Measurements from ENCODE around the gene MEGF10. TPM values are rescaled to one million over a fixed set of nuclear protein-coding genes. Genes with fewer than 3 reads are reported as not detected.

Gene MEGF10
- total and polyA plus RNA-seq, 9 donors = 26.4 to 46.9 (median 39.3) TPM

- Histone ChIP-seq H3K4me3 (ENCODE audit: low read length) (no peak overlapping the region), H3K27ac (ENCODE audit: low read length) (peak overlapping the region; percentile 16), H3K36me3 (ENCODE audit: control insufficient read depth, insufficient read depth, low read length) (peaks cover 19% of the 10 kb centered on the region), H3K4me1 (ENCODE audit: control insufficient read depth, insufficient read depth, low read length) (peaks cover 32% of the 10 kb centered on the region), H3K9me3 (replicated peaks; ENCODE audit: control insufficient read depth, low read depth, low read length) (no peaks in the 10 kb centered on the region), H3K27me3 (ENCODE audit: control insufficient read depth, insufficient read depth, low read length) (no peaks in the 10 kb centered on the region)
- peak; percentile 84 for DNase-seq
- whole genome bisulfite sequencing (ENCODE audit: insufficient coverage) = 40% methylated on average over 2 of the region's 2 CpGs
Measured at GRCh38 chr5:127417528-127417927, 126.9 kb downstream of the MEGF10 start.

- H3K27me3 ChIP-seq (ENCODE audit: control insufficient read depth, insufficient read depth, low read length) = no peaks in the 10 kb centered on the region
- H3K9me3 ChIP-seq (replicated peaks; ENCODE audit: control insufficient read depth, low read depth, low read length) = no peaks in the 10 kb centered on the region
- WGBS (ENCODE audit: insufficient coverage) = no CpG with 5 or more reads among the region's 1 CpG
- no peak overlapping the region for H3K4me3 ChIP-seq (ENCODE audit: low read length)
- H3K36me3 ChIP-seq (ENCODE audit: control insufficient read depth, insufficient read depth, low read length) = peaks cover 20% of the 10 kb centered on the region
- H3K4me1 ChIP-seq (ENCODE audit: control insufficient read depth, insufficient read depth, low read length) = peaks cover 32% of the 10 kb centered on the region
- no peak overlapping the region for H3K27ac ChIP-seq (ENCODE audit: low read length)
- DNase-seq = peak; percentile 37
Measured at GRCh38 chr5:127418367-127418766, 127.8 kb downstream of the MEGF10 start.

GRCh38 chr5:127418974-127419682 lies 128.5 kb downstream of the MEGF10 start:
- DNase-seq = peak; percentile 36
- 54% methylated on average over 2 of the region's 7 CpGs for WGBS (ENCODE audit: insufficient coverage)

DNA sequence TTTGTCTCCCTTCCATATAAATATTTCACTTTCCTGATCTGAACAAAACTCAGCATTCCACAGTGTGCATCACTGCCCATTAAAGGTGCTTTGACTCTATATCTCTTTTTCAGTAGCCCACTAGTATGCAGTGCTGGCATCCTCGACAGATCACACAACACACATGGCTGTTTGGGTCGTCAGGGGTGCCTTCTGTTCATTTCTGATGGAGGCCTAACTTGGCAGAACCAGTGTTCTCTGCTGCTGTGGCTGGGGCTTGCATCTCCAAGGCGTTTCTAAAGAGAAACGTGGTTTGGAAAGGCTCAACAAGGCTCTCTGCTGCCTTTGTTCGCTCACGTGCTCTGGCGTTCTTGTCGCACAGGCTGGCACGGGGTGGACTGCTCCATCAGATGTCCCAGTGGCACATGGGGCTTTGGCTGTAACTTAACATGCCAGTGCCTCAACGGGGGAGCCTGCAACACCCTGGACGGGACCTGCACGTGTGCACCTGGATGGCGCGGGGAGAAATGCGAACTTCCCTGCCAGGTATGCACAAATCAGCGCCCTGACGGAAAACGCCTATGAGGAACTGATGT lies 129.2 kb downstream of the MEGF10 start:
- no peak overlapping the region for H3K4me3 ChIP-seq (ENCODE audit: low read length)
- peaks cover 31% of the 10 kb centered on the region for H3K4me1 ChIP-seq (ENCODE audit: control insufficient read depth, insufficient read depth, low read length)
- DNase-seq = no peak
- WGBS (ENCODE audit: insufficient coverage) = 88% methylated on average over 18 of the region's 18 CpGs
- no peak overlapping the region for H3K27ac ChIP-seq (ENCODE audit: low read length)
- H3K27me3 ChIP-seq (ENCODE audit: control insufficient read depth, insufficient read depth, low read length) = no peaks in the 10 kb centered on the region
- no peaks in the 10 kb centered on the region for H3K9me3 ChIP-seq (replicated peaks; ENCODE audit: control insufficient read depth, low read depth, low read length)
- peaks cover 17% of the 10 kb centered on the region for H3K36me3 ChIP-seq (ENCODE audit: control insufficient read depth, insufficient read depth, low read length)

More at GRCh38 chr5:127418974-127419682, 128.5 kb downstream of the MEGF10 start:
- H3K27me3 ChIP-seq (ENCODE audit: control insufficient read depth, insufficient read depth, low read length) = no peaks in the 10 kb centered on the region
- H3K4me3 ChIP-seq (ENCODE audit: low read length) = no peak overlapping the region
- H3K36me3 ChIP-seq (ENCODE audit: control insufficient read depth, insufficient read depth, low read length) = peaks cover 19% of the 10 kb centered on the region
- peaks cover 32% of the 10 kb centered on the region for H3K4me1 ChIP-seq (ENCODE audit: control insufficient read depth, insufficient read depth, low read length)
- H3K27ac ChIP-seq (ENCODE audit: low read length) = no peak overlapping the region
- no peaks in the 10 kb centered on the region for H3K9me3 ChIP-seq (replicated peaks; ENCODE audit: control insufficient read depth, low read depth, low read length)

- peaks cover 18% of the 10 kb centered on the region for H3K36me3 ChIP-seq (ENCODE audit: control insufficient read depth, insufficient read depth, low read length)
- no peak for DNase-seq
- no peak overlapping the region for H3K4me3 ChIP-seq (ENCODE audit: low read length)
- no peak overlapping the region for H3K27ac ChIP-seq (ENCODE audit: low read length)
- H3K4me1 ChIP-seq (ENCODE audit: control insufficient read depth, insufficient read depth, low read length) = peaks cover 36% of the 10 kb centered on the region
- WGBS (ENCODE audit: insufficient coverage) = 56% methylated on average over 3 of the region's 3 CpGs
- H3K9me3 ChIP-seq (replicated peaks; ENCODE audit: control insufficient read depth, low read depth, low read length) = no peaks in the 10 kb centered on the region
- H3K27me3 ChIP-seq (ENCODE audit: control insufficient read depth, insufficient read depth, low read length) = no peaks in the 10 kb centered on the region
Measured at GRCh38 chr5:127420758-127421157, 130.2 kb downstream of the MEGF10 start.

- no peaks in the 10 kb centered on the region for H3K9me3 ChIP-seq (replicated peaks; ENCODE audit: control insufficient read depth, low read depth, low read length)
- no CpG with 5 or more reads among the region's 2 CpGs for WGBS (ENCODE audit: insufficient coverage)
- H3K27ac ChIP-seq (ENCODE audit: low read length) = no peak overlapping the region
- peaks cover 20% of the 10 kb centered on the region for H3K36me3 ChIP-seq (ENCODE audit: control insufficient read depth, insufficient read depth, low read length)
- DNase-seq = no peak
- H3K4me1 ChIP-seq (ENCODE audit: control insufficient read depth, insufficient read depth, low read length) = peaks cover 34% of the 10 kb centered on the region
- H3K27me3 ChIP-seq (ENCODE audit: control insufficient read depth, insufficient read depth, low read length) = no peaks in the 10 kb centered on the region
- H3K4me3 ChIP-seq (ENCODE audit: low read length) = no peak overlapping the region
Measured at GRCh38 chr5:127421471-127421870, 130.9 kb downstream of the MEGF10 start.

DNA sequence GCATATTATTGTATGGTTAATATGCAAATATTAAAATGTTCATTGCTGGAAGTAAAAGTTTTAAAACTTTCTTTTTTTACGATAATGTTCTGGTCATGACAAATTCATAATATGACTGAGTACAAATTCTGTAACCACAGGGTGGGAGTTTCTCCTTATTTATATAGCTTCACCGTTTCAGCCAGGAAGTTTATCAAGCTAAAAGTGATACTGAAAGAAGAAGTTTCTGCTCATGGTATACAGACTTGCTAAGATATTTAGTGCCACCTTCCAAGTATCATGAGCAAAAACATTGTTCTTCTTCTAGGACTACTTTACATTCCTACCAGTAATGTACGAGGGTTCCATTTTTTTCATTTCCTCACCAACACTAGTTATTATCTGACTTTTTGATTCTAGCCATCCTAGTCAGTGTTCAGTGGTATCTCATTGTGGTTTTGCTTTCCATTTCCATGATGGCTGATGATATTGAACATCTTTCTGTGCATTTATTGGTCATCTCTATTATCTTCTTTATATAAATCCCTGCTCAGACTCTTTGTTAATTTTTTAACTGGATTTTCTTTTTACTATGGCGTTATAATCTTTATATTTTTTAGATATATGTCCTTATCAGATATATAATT lies 132.7 kb downstream of the MEGF10 start:
- no peaks in the 10 kb centered on the region for H3K9me3 ChIP-seq (replicated peaks; ENCODE audit: control insufficient read depth, low read depth, low read length)
- no peaks in the 10 kb centered on the region for H3K27me3 ChIP-seq (ENCODE audit: control insufficient read depth, insufficient read depth, low read length)
- DNase-seq = no peak
- H3K4me1 ChIP-seq (ENCODE audit: control insufficient read depth, insufficient read depth, low read length) = peaks cover 31% of the 10 kb centered on the region
- no CpG with 5 or more reads among the region's 4 CpGs for WGBS (ENCODE audit: insufficient coverage)
- no peak overlapping the region for H3K27ac ChIP-seq (ENCODE audit: low read length)
- no peak overlapping the region for H3K4me3 ChIP-seq (ENCODE audit: low read length)
- peaks cover 26% of the 10 kb centered on the region for H3K36me3 ChIP-seq (ENCODE audit: control insufficient read depth, insufficient read depth, low read length)

GRCh38 chr5:127425037-127425436 lies 134.4 kb downstream of the MEGF10 start:
- no peaks in the 10 kb centered on the region for H3K27me3 ChIP-seq (ENCODE audit: control insufficient read depth, insufficient read depth, low read length)
- peak; percentile 53 for DNase-seq

DNA sequence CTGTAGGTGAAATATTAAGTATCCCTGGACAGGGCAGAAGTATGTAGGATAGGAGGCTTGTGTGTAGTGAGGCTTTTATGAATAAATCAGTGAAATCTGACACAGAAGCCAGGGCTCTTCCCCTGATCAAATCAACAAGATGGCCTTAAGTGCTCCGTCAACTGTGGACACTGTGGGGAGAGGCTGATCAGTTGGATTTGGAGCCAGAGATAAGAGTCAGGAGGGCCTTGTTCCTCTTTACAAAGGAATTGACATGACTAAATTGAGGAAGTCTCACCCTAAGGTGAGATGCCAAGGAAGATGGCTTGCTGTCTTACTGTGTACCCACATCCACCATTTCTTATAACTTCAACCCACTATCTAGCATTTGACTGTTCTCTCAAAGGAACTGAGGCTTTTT lies 135.3 kb downstream of the MEGF10 start:
- peaks cover 17% of the 10 kb centered on the region for H3K36me3 ChIP-seq (ENCODE audit: control insufficient read depth, insufficient read depth, low read length)
- H3K4me1 ChIP-seq (ENCODE audit: control insufficient read depth, insufficient read depth, low read length) = peaks cover 18% of the 10 kb centered on the region
- H3K27me3 ChIP-seq (ENCODE audit: control insufficient read depth, insufficient read depth, low read length) = no peaks in the 10 kb centered on the region
- whole genome bisulfite sequencing (ENCODE audit: insufficient coverage) = no CpG with 5 or more reads among the region's 1 CpG
- peak overlapping the region; percentile 66 for H3K27ac ChIP-seq (ENCODE audit: low read length)
- H3K9me3 ChIP-seq (replicated peaks; ENCODE audit: control insufficient read depth, low read depth, low read length) = no peaks in the 10 kb centered on the region
- no peak overlapping the region for H3K4me3 ChIP-seq (ENCODE audit: low read length)
- DNase-seq = no peak

More at GRCh38 chr5:127425037-127425436, 134.4 kb downstream of the MEGF10 start:
- peak overlapping the region; percentile 16 for H3K27ac ChIP-seq (ENCODE audit: low read length)
- 56% methylated on average over 4 of the region's 4 CpGs for WGBS (ENCODE audit: insufficient coverage)
- H3K4me3 ChIP-seq (ENCODE audit: low read length) = no peak overlapping the region
- peaks cover 21% of the 10 kb centered on the region for H3K4me1 ChIP-seq (ENCODE audit: control insufficient read depth, insufficient read depth, low read length)
- peaks cover 20% of the 10 kb centered on the region for H3K36me3 ChIP-seq (ENCODE audit: control insufficient read depth, insufficient read depth, low read length)
- no peaks in the 10 kb centered on the region for H3K9me3 ChIP-seq (replicated peaks; ENCODE audit: control insufficient read depth, low read depth, low read length)

DNA sequence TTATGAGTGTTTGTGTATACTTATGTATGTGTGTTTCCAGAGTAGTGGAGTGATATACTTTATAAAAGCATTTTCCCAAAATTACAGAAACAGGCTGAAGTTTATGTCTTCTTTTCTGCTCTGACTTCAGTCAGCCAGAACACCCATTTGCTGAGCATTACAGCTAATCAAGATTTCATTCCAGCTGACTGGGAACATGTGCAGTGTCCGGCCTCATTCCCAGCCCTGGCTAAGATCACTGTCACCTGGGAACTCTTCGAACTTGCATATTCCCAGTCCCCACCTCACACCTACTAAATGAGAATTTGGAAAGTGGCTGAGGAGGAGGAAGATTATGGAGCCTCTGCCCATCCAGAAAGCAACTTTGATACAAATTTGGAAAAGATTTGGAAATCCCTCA lies 136.1 kb downstream of the MEGF10 start:
- Histone ChIP-seq H3K27ac (ENCODE audit: low read length) (no peak overlapping the region), H3K4me3 (ENCODE audit: low read length) (no peak overlapping the region), H3K36me3 (ENCODE audit: control insufficient read depth, insufficient read depth, low read length) (peaks cover 17% of the 10 kb centered on the region), H3K27me3 (ENCODE audit: control insufficient read depth, insufficient read depth, low read length) (no peaks in the 10 kb centered on the region), H3K9me3 (replicated peaks; ENCODE audit: control insufficient read depth, low read depth, low read length) (no peaks in the 10 kb centered on the region), H3K4me1 (ENCODE audit: control insufficient read depth, insufficient read depth, low read length) (peaks cover 18% of the 10 kb centered on the region)
- DNase-seq = peak; percentile 67
- WGBS (ENCODE audit: insufficient coverage) = no CpG with 5 or more reads among the region's 2 CpGs

All from muscle of leg (tissue), 11 donors.